ENCODE results near the gene EXOC1.

The EXOC1 gene

GRCh38 chr4:55939421-55939820, 86.0 kb downstream of the EXOC1 start:
- Histone ChIP-seq H3K79me2 (ENCODE audit: insufficient read depth, low read length) (no peaks in the 10 kb centered on the region), H3K9me3 (ENCODE audit: insufficient read depth, low read depth, low read length) (0 out of 2 replicates have a peak, but pooled peaks cover 3% of the 10 kb centered on the region), H3F3A (ENCODE audit: low read depth) (no peaks in the 10 kb centered on the region), H3K36me3 (ENCODE audit: insufficient read depth, low read length) (no peaks in the 10 kb centered on the region), H2AFZ (ENCODE audit: low read length) (no peak overlapping the region), H3K27me3 (ENCODE audit: insufficient read depth, low read length, poor library complexity, severe bottlenecking) (no peaks in the 10 kb centered on the region), H3K9me2 (replicated peaks; ENCODE audit: low read depth, low read length) (no peaks in the 10 kb centered on the region), H3K4me1 (ENCODE audit: insufficient read depth, low read length, poor library complexity, severe bottlenecking) (no peaks in the 10 kb centered on the region), H3K9ac (ENCODE audit: low read depth, low read length, poor library complexity, severe bottlenecking) (no peak overlapping the region), H3K4me3 (ENCODE audit: low read length, poor library complexity, severe bottlenecking) (no peak overlapping the region), H3K4me2 (ENCODE audit: low read depth, low read length, poor library complexity, severe bottlenecking) (no peak overlapping the region), H4K20me1 (ENCODE audit: insufficient read depth, low read length, poor library complexity, severe bottlenecking) (no peaks in the 10 kb centered on the region)
- TF ChIP-seq EZH2phosphoT487 (IDR thresholded peaks at IDR 0.05; ENCODE audit: borderline replicate concordance): no peak
- no peak for TF ChIP-seq CTCF (conservative IDR thresholded peaks at IDR 0.05; ENCODE audit: low read length)

- no peak overlapping the region for H3K9ac ChIP-seq (ENCODE audit: low read depth, low read length, poor library complexity, severe bottlenecking)
- TF ChIP-seq CTCF (conservative IDR thresholded peaks at IDR 0.05; ENCODE audit: low read length) (no peak), EZH2phosphoT487 (IDR thresholded peaks at IDR 0.05; ENCODE audit: borderline replicate concordance) (no peak)
- no peaks in the 10 kb centered on the region for H3K9me3 ChIP-seq (ENCODE audit: insufficient read depth, low read depth, low read length)
- H3K4me3 ChIP-seq (ENCODE audit: low read length, poor library complexity, severe bottlenecking): no peak overlapping the region
- H3K4me1 ChIP-seq (ENCODE audit: insufficient read depth, low read length, poor library complexity, severe bottlenecking): no peaks in the 10 kb centered on the region
- H3K27me3 ChIP-seq (ENCODE audit: insufficient read depth, low read length, poor library complexity, severe bottlenecking): no peaks in the 10 kb centered on the region
- no peak overlapping the region for H2AFZ ChIP-seq (ENCODE audit: low read length)
- no peaks in the 10 kb centered on the region for H3K9me2 ChIP-seq (replicated peaks; ENCODE audit: low read depth, low read length)
- H3K4me2 ChIP-seq (ENCODE audit: low read depth, low read length, poor library complexity, severe bottlenecking): no peak overlapping the region
- no peaks in the 10 kb centered on the region for H3F3A ChIP-seq (ENCODE audit: low read depth)
- H3K79me2 ChIP-seq (ENCODE audit: insufficient read depth, low read length): no peaks in the 10 kb centered on the region
- H4K20me1 ChIP-seq (ENCODE audit: insufficient read depth, low read length, poor library complexity, severe bottlenecking): no peaks in the 10 kb centered on the region
- H3K36me3 ChIP-seq (ENCODE audit: insufficient read depth, low read length): no peaks in the 10 kb centered on the region
Measured at GRCh38 chr4:55941881-55942396, 88.5 kb downstream of the EXOC1 start.

- peak overlapping the region; percentile 83 for H3K4me3 ChIP-seq (ENCODE audit: low read length, poor library complexity, severe bottlenecking)
- H3K79me2 ChIP-seq (ENCODE audit: insufficient read depth, low read length): peaks cover 28% of the 10 kb centered on the region
- peaks cover 36% of the 10 kb centered on the region for H3K4me1 ChIP-seq (ENCODE audit: insufficient read depth, low read length, poor library complexity, severe bottlenecking)
- no peaks in the 10 kb centered on the region for H3K36me3 ChIP-seq (ENCODE audit: insufficient read depth, low read length)
- no peaks in the 10 kb centered on the region for H3K9me2 ChIP-seq (replicated peaks; ENCODE audit: low read depth, low read length)
- no peaks in the 10 kb centered on the region for H3F3A ChIP-seq (ENCODE audit: low read depth)
- H3K9ac ChIP-seq (ENCODE audit: low read depth, low read length, poor library complexity, severe bottlenecking): peak overlapping the region; percentile 88
- H3K4me2 ChIP-seq (ENCODE audit: low read depth, low read length, poor library complexity, severe bottlenecking): peak overlapping the region; percentile 82
- no peaks in the 10 kb centered on the region for H4K20me1 ChIP-seq (ENCODE audit: insufficient read depth, low read length, poor library complexity, severe bottlenecking)
- no peaks in the 10 kb centered on the region for H3K9me3 ChIP-seq (ENCODE audit: insufficient read depth, low read depth, low read length)
- H3K27me3 ChIP-seq (ENCODE audit: insufficient read depth, low read length, poor library complexity, severe bottlenecking): no peaks in the 10 kb centered on the region
- TF ChIP-seq CTCF (conservative IDR thresholded peaks at IDR 0.05; ENCODE audit: low read length) (no peak), EZH2phosphoT487 (IDR thresholded peaks at IDR 0.05; ENCODE audit: borderline replicate concordance) (no peak)
- H2AFZ ChIP-seq (ENCODE audit: low read length): peak overlapping the region; percentile 93
Measured at GRCh38 chr4:55947254-55947882, 93.9 kb downstream of the EXOC1 start.
